Right lobe of liver (tissue), 4 donors: ENCODE data around the gene FCMR.

Source experiments
- POLR2A ChIP-seq: fragments of 450-650 bp; IDR thresholded peaks from one replicate; pipeline ENCODE4 v1.6.1; 2017; ENCODE audit warnings: antibody characterized with exemption, mild to moderate bottlenecking
- TF ChIP-seq, protein P1 (sequence below), 4 donors: fragments of 200-600 bp in 3 of 4; fragments of 450-650 bp in 1 of 4; IDR thresholded peaks; one replicate each; pipeline versions ENCODE4 v1.5.1 to v1.8.0; 2016 to 2022; ENCODE audit warnings: antibody characterized with exemption in 4 of 4, mild to moderate bottlenecking in 2 of 4
- donor health status: DM: no; HTN: no; CAD: no.
- donor health status: DM: no; HTN: no; CAD: no.
- donor health status: DM: no; HTN: yes; CAD: no.

DNA sequence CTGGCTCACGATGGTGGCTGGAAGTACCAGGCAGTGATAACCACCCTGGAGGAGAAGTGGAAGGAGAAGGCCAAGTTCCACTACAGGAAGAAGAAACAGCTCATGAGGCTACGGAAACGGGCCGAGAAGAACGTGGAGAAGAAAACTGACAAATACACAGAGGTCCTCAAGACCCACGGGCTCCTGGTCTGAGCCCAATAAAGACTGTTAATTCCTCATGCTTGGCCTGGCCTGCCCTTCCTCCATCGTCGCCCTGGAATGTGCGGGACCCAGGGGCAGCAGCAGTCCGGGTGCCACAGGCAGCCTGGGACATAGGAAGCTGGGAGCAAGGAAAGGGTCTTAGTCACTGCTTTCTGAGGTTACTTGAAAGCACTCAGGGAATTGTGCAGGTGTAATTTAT lies 13.7 kb downstream of the FCMR start:
- TF ChIP-seq, protein P1, sequence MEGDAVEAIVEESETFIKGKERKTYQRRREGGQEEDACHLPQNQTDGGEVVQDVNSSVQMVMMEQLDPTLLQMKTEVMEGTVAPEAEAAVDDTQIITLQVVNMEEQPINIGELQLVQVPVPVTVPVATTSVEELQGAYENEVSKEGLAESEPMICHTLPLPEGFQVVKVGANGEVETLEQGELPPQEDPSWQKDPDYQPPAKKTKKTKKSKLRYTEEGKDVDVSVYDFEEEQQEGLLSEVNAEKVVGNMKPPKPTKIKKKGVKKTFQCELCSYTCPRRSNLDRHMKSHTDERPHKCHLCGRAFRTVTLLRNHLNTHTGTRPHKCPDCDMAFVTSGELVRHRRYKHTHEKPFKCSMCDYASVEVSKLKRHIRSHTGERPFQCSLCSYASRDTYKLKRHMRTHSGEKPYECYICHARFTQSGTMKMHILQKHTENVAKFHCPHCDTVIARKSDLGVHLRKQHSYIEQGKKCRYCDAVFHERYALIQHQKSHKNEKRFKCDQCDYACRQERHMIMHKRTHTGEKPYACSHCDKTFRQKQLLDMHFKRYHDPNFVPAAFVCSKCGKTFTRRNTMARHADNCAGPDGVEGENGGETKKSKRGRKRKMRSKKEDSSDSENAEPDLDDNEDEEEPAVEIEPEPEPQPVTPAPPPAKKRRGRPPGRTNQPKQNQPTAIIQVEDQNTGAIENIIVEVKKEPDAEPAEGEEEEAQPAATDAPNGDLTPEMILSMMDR (IDR thresholded peaks at IDR 0.05) = no peak
- TF ChIP-seq POLR2A = no peak
